Colonic mucosa (tissue), 4 donors: ENCODE data around the gene GYG1. TPM values are rescaled to one million over a fixed set of nuclear protein-coding genes. Genes with fewer than 3 reads are reported as not detected.

ENCODE experiments used
- DNase-seq: peaks from one replicate; pipeline ENCODE4 v3.0.0-alpha.2; 2020
- H3K27ac ChIP-seq: fragments of 200-600 bp; one replicate; pipeline ENCODE4 v1.8.0; 2021
- H3K27me3 ChIP-seq: fragments of 200-600 bp; one replicate; pipeline ENCODE4 v1.8.0; 2021
- H3K36me3 ChIP-seq: fragments of 200-600 bp; one replicate; pipeline ENCODE4 v1.8.0; 2021
- H3K4me1 ChIP-seq: fragments of 200-600 bp; one replicate; pipeline ENCODE4 v1.8.0; 2021; ENCODE audit warnings: mild to moderate bottlenecking
- H3K4me3 ChIP-seq: fragments of 200-600 bp; one replicate; pipeline ENCODE4 v1.8.0; 2021
- H3K9ac ChIP-seq, 2 donors: one replicate each; pipeline ENCODE4 v1.7.0; 2013; ENCODE audit warnings: control low read depth in 2 of 2, low read depth in 2 of 2, low read length in 2 of 2
- H3K9me3 ChIP-seq: fragments of 200-600 bp; one replicate; pipeline ENCODE4 v1.8.0; 2021
- intact Hi-C: fragments of 100-400 bp; cut with DNase I; formaldehyde crosslinking; loops from one replicate; pipeline ENCODE4 v1.14.1; 2022
- total RNA-seq, 2 donors: library from RNA; stranded (reverse); fragmentation: NEBNext Ultra II Directional in 1 of 2; extraction: Animal tissue kit (Norgen Biotek cat#: 25700) in 1 of 2; gene quantifications; one replicate each; pipeline ENCODE4 v1.2.1, GENCODE V29; 2021
- TF ChIP-seq, protein P1 (sequence below): fragments of 200-600 bp; IDR thresholded peaks from one replicate; pipeline ENCODE4 v1.8.0; 2022; ENCODE audit warnings: antibody characterized with exemption, mild to moderate bottlenecking
- donor health status: healthy.
- donor health status: DM: no; HTN: no; CAD: no.
- donor health status: DM: no; HTN: no; CAD: no.

Gene GYG1
- total RNA-seq, 2 donors from 2014 or later, result 26.1 to 32.2 TPM

DNA sequence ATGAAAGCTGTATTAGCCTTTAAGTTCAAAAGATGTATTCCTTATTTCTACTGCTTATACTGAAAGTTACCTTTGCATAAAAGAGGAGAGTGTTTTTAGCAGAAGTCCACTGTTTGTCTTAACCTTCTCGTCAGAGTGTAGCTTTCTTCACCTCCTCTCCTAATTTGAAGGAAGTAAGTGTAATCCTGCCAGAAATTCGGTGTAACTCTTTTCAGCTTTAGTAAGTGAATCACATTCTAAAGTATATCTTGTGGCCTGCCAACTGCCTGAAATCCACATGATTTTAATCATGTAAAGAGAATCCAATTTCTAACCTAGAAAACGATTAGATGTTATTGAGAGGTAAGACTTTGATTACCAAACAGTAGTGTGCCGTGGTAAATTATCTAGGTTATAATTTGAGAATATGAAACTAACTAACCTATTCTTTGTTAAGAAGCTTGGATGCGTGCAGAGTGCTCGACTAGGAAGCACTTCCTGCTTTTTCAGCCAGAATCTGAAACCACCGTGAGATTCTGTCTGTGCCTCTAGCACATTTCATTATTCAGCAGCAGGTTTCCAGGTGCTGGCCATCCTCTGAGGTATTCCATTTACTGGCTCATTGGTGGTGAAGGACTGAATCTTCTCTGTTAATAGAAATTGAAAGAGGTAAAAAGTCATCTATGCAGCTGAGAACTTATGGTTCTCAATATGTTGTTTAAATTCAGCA is 7.5 kb downstream of the GYG1 start:
- TF ChIP-seq, protein P1, sequence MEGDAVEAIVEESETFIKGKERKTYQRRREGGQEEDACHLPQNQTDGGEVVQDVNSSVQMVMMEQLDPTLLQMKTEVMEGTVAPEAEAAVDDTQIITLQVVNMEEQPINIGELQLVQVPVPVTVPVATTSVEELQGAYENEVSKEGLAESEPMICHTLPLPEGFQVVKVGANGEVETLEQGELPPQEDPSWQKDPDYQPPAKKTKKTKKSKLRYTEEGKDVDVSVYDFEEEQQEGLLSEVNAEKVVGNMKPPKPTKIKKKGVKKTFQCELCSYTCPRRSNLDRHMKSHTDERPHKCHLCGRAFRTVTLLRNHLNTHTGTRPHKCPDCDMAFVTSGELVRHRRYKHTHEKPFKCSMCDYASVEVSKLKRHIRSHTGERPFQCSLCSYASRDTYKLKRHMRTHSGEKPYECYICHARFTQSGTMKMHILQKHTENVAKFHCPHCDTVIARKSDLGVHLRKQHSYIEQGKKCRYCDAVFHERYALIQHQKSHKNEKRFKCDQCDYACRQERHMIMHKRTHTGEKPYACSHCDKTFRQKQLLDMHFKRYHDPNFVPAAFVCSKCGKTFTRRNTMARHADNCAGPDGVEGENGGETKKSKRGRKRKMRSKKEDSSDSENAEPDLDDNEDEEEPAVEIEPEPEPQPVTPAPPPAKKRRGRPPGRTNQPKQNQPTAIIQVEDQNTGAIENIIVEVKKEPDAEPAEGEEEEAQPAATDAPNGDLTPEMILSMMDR, result no peak
- Histone ChIP-seq H3K27ac (no peak overlapping the region), H3K36me3 (peaks cover 3% of the 10 kb centered on the region), H3K9me3 (no peaks in the 10 kb centered on the region), H3K27me3 (no peaks in the 10 kb centered on the region), H3K4me1 (no peaks in the 10 kb centered on the region), H3K4me3 (no peak overlapping the region), H3K9ac (no peak overlapping the region)
- no peak for DNase-seq
- intact Hi-C loops, result loop anchor here (10.0 kb wide), 1 partner anchor 86 kb away; the partner anchor contains the start of gene HLTF

- intact Hi-C loops, result loop anchor here (10.0 kb wide), 1 partner anchor 85 kb away; the partner anchor contains the start of gene HLTF
- H3K4me3 ChIP-seq, result no peak overlapping the region
- no peaks in the 10 kb centered on the region for H3K9me3 ChIP-seq
- TF ChIP-seq, protein P1, result no peak
- H3K36me3 ChIP-seq, result peaks cover 3% of the 10 kb centered on the region
- no peaks in the 10 kb centered on the region for H3K27me3 ChIP-seq
- H3K4me1 ChIP-seq, result no peaks in the 10 kb centered on the region
- H3K9ac ChIP-seq, result no peak overlapping the region
- H3K27ac ChIP-seq, result no peak overlapping the region
- no peak for DNase-seq
Measured at GRCh38 chr3:148999806-149000205, 8.5 kb downstream of the GYG1 start.

DNA sequence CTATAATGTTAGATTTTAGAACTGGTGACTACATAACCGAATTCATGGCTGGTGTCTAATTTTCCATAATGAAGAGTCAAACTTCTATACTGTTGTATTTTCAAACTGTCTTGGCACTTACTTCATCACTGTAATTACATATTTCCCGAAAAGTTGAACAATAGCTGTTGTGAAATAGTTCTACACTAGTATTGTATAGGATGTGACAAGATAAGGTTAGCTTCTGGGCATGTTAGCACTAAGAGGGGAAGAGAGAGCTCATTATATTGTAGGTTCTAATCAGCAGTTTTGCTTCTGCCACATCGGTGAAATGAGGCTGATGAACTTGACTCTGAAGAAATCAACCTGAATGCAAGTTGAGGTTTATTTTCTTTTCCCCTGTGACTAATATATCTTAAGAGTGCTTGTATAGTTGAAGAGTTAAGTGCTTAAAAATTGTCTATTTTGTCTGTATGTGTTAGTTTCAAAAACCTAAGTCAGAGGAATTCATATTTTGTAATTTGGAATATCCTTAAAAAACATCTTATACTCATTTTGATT is 8.9 kb downstream of the GYG1 start:
- Histone ChIP-seq H3K4me1 (no peaks in the 10 kb centered on the region), H3K9me3 (no peaks in the 10 kb centered on the region), H3K4me3 (no peak overlapping the region), H3K36me3 (peaks cover 3% of the 10 kb centered on the region), H3K27ac (no peak overlapping the region), H3K9ac (no peak overlapping the region), H3K27me3 (no peaks in the 10 kb centered on the region)
- intact Hi-C loops, result no loop called here
- TF ChIP-seq, protein P1, result no peak
- DNase-seq, result no peak

DNA sequence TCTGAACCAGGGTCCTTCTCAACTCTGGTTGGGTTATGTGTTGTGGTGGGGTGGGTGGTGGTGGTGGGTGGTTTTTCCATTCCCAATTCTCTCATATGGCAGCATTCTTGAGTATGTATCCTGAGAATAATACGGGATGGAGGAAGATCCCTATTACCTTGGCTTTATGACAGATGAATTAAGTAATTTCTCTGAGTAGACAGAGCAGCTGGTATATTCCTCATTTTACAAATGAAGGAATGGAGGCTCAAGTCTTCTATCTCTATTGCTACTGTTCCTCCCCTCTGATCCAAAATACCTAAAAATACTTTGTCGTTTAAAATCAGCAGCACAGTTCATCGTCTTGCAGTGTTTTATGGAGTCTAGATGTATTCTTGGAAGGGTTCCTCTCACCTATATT is 10.4 kb downstream of the GYG1 start:
- H3K27ac ChIP-seq, result no peak overlapping the region
- H3K9me3 ChIP-seq, result no peaks in the 10 kb centered on the region
- H3K9ac ChIP-seq, result no peak overlapping the region
- H3K36me3 ChIP-seq, result no peaks in the 10 kb centered on the region
- intact Hi-C loops, result no loop called here
- H3K4me1 ChIP-seq, result no peaks in the 10 kb centered on the region
- H3K4me3 ChIP-seq, result no peak overlapping the region
- no peak for DNase-seq
- TF ChIP-seq, protein P1, result no peak
- H3K27me3 ChIP-seq, result no peaks in the 10 kb centered on the region

DNA sequence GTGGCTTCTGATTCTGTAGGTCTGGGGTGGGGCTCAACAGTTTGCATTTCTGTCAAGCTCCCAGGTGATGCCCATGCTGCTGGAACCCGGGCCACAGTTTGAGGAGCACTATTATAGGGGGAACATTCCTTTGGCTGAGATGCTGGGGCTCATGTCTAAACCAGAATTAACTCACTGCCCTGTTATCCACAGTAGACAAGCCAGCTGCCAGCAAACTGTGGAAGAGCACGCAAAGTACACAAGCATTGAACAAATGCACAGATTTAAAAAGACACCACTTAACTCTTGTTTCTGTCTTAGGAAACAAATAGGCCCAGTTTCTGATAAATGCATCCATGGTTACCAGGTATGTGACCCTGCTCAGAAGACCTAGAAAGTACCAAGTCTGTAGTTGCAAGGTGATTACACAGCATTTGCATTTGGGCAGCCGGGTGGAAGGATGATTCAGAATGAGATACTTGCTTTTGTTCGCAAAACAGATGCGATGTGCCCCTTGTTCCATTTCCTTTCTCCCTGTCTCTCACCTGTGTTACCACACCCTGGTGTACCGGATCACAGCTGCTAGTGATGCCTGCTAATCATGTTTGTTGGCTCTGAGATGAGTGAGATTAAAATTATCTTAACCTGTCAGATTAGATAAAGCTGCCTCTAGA is 12.4 kb downstream of the GYG1 start:
- intact Hi-C loops, result no loop called here
- Histone ChIP-seq H3K4me3 (no peak overlapping the region), H3K9me3 (no peaks in the 10 kb centered on the region), H3K9ac (no peak overlapping the region), H3K36me3 (no peaks in the 10 kb centered on the region), H3K27me3 (no peaks in the 10 kb centered on the region), H3K27ac (no peak overlapping the region), H3K4me1 (no peaks in the 10 kb centered on the region)
- DNase-seq, result no peak
- TF ChIP-seq, protein P1, result no peak
